Aorta (tissue), 5 donors: Measurements from ENCODE around the gene NKX1-1. TPM values are rescaled to one million over a fixed set of nuclear protein-coding genes. Genes with fewer than 3 reads are reported as not detected.
"Not testable (repeated sequence)": the region's sequence is repeated elsewhere in the genome, so short reads cannot be mapped to it uniquely, and the experiment has no call there.

Experiments
- ATAC-seq: fragments of 200-7000 bp; cut with Tn5 transposase; one replicate; pipeline ENCODE4 v1.9.1; 2022; ENCODE audit warnings: moderate library complexity; ENCODE audit not compliant: low FRiP score
- DNase-seq, 2 donors: peaks; one replicate each; pipeline ENCODE4 v3.0.0-alpha.2; 2020
- H3K27ac ChIP-seq, 2 donors: one replicate each; pipeline ENCODE4 v1.5.1; 2013; ENCODE audit warnings: low read length in 2 of 2, mild to moderate bottlenecking in 2 of 2, moderate library complexity in 2 of 2, control low read depth in 1 of 2, inconsistent platforms in 1 of 2, low read depth in 1 of 2
- H3K27me3 ChIP-seq, 2 donors: one replicate each; pipeline ENCODE4 v1.6.1; 2013; ENCODE audit warnings: control low read depth in 1 of 2, low read length in 1 of 2, mild to moderate bottlenecking in 1 of 2, moderate library complexity in 1 of 2; ENCODE audit not compliant: insufficient read depth in 2 of 2, control insufficient read depth in 1 of 2
- H3K36me3 ChIP-seq, 2 donors: one replicate each; pipeline ENCODE4 v1.6.1; 2013; ENCODE audit warnings: control low read depth in 1 of 2, low read length in 1 of 2, mild to moderate bottlenecking in 1 of 2; ENCODE audit not compliant: insufficient read depth in 2 of 2, control insufficient read depth in 1 of 2
- H3K4me1 ChIP-seq, 2 donors: one replicate each; pipeline ENCODE4 v1.6.1; 2013; ENCODE audit warnings: low read length in 2 of 2, control low read depth in 1 of 2, mild to moderate bottlenecking in 1 of 2, moderate library complexity in 1 of 2; ENCODE audit not compliant: insufficient read depth in 2 of 2, control insufficient read depth in 1 of 2
- H3K4me3 ChIP-seq, 2 donors: one replicate each; pipeline ENCODE4 v1.5.1; 2013; ENCODE audit warnings: low read length in 2 of 2, control low read depth in 1 of 2, mild to moderate bottlenecking in 1 of 2
- H3K9me3 ChIP-seq: one replicate; pipeline ENCODE4 v1.6.1; 2013; ENCODE audit warnings: mild to moderate bottlenecking, low read length; ENCODE audit not compliant: control insufficient read depth
- WGBS, 2 donors: extraction: QIAGEN DNeasy Blood & Tissue Kit; methylation state at CpG; one replicate each; pipeline ENCODE4 v1.1.7; 2013; 5-methylcytosine and 5-hydroxymethylcytosine counted together
- intact Hi-C, 2 donors: fragments of 100-400 bp; cut with DNase I; formaldehyde crosslinking; loops; one replicate each; pipeline versions ENCODE4 v1.14.2 to v1.15.0; 2022
- polyA plus RNA-seq, 2 donors: library from polyadenylated mRNA; stranded (reverse); fragments of 200-250 nt; gene quantifications; one replicate each; pipeline ENCODE4 v1.2.3, GENCODE V29; 2013
- total RNA-seq, 2 donors: library from RNA; stranded (reverse); fragmentation: NEBNext Ultra II Directional; extraction: Animal tissue kit (Norgen Biotek cat#: 25700); gene quantifications; one replicate each; pipeline ENCODE4 v1.2.1, GENCODE V29; 2021
- donor health status: healthy with polysubstance abuse.
- donor health status: Bipolar disorder and iron deficiency.
- donor health status: DM: no; HTN: no; CAD: no.
- donor health status: DM: no; HTN: no; CAD: no.
- donor health status: DM: yes; HTN: yes; CAD: no.

The NKX1-1 gene
- total and polyA plus RNA-seq, 4 donors = not detected

DNA sequence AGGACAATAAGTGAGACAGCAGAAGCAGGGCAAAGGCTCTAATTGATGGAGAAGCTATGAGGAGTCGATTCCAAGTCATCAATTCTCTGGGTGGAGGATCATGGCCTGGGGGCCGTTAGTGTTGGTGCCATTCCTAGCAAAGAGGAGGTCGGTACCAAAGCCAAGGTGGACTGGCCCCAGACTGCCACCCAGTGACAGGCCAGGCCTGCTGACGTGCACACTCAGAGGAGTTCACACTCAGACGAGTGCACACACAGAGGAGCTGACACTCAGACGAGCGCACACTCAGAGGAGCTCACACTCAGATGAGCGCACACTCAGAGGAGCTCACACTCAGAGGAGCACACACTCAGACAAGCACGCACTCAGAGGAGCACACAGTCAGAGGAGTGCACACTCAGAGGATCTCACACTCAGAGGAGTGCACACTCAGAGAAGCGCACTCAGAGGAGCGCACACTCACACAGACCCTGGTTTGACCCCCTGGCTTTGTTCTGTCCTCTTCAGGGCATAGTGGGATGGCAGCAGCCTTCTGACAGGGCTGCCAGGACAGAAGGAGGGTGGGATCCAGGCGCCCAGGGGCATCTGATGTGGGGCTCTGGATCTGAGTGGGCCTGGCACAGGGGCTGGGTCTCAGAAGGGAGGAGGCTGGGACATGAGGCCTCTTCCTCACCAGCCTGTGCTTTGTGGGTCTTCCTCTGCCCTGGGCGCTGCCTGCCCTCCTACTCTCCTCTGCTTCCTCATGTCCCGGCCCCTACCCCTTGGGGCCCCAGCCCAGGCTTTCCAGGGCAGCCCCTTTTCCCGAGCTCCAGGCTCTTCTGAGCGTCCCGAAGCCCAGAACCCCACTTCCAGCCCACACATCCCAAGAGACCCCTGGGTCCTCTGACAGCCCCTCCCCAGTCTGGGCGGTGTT, 41.7 kb upstream of the NKX1-1 start:
- peak; percentile 12 for ATAC-seq
- intact Hi-C loops = no loop called here
- H3K4me1 ChIP-seq = no peaks in the 10 kb centered on the region
- no peaks in the 10 kb centered on the region for H3K36me3 ChIP-seq
- no peak overlapping the region for H3K27ac ChIP-seq
- WGBS, 2 donors = 70 to 76% methylated on average over 18 of the region's 18 CpGs
- H3K9me3 ChIP-seq = no peaks in the 10 kb centered on the region
- DNase-seq = no peak
- H3K4me3 ChIP-seq = no peak overlapping the region
- H3K27me3 ChIP-seq = no peaks in the 10 kb centered on the region

DNA sequence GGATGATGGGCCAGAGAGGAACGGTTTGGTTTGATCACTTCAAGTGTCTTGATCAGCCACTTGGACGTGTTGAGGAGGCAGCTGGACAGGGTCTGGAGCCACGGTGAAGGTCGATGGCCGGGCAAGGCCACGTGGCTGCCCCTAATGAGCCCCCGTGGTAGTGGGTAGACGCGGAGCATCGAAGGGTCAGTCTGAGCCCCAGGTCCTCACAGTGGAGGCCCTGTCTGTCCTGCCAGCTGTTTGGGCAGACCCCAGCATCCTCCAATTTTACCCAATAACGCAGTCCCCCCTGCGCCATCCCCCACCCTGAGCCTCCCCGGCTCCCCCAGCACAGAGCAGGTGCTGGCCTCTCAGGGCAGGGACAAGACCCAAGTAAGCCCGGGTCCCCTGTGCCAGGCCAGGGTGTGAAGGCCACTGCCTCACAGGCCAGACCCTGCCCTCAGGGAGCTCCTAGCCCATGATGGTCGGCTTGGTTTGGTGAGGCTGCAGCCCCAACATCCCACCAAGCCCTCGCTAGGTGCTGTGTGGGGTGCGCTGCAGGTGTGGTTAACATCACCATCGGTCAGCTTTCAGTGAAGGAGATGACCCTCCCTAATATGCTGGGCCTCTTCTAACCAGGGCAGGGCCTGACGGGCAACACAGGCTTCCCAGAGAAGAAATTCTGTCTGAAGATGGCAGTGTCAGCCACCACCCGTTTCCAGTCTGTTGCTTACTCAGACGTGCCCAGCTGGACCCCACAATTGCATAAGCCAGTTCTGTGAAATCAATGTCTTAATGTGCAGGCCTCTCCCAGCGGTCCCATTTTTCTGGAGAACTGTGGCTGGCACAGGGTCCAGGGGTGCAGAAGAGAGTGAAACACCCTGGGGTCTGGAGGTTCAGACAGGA, 40.5 kb upstream of the NKX1-1 start:
- 83 to 85% methylated on average over 22 of the region's 22 CpGs for WGBS, 2 donors
- Histone ChIP-seq H3K4me3 (no peak overlapping the region), H3K27me3 (no peaks in the 10 kb centered on the region), H3K36me3 (no peaks in the 10 kb centered on the region), H3K4me1 (no peaks in the 10 kb centered on the region), H3K9me3 (no peaks in the 10 kb centered on the region), H3K27ac (no peak overlapping the region)
- intact Hi-C loops = no loop called here
- peak; percentile 41 to 54 for DNase-seq
- ATAC-seq = no peak

DNA sequence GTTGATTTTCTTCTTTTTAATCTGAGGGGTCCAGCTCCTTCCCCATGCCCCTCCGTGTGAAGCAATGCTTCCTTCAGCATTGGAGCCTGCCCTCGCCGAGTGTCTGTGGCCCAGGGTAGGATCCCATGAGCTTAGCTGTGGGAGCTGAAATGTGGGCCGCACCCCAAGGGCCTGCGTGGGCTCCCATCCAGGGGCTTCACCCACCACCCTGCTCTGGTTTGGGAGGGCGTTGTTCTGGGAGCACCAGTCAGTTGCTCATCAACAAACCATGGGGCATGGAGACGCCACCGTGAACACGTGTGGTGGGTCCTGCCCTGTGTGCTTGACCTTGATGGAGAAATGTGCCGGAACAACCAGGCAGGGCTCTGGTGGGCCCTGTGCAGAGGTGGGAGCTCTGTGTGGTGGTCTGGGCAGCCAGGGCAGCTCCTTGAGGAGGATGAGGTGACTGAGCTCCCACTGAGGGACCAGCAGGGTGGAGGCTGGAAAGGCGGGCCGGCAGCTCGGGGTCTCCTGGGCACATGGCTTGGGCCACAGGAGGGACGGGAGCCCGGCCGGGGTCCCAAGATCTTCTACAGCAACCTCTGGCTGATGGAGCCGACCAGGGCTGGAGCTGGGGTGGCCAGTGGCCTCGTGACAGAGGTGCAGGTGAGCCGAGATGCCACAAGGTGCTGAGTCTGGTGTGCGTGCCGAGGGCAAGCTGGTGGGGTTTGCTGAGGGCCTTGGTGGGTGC, 39.6 kb upstream of the NKX1-1 start:
- no peak overlapping the region for H3K27ac ChIP-seq
- WGBS, 2 donors = 87 to 89% methylated on average over 21 of the region's 21 CpGs
- H3K36me3 ChIP-seq = no peaks in the 10 kb centered on the region
- intact Hi-C loops = no loop called here
- ATAC-seq (no peak), DNase-seq (peak in 1 of 2 donors; percentile 65)
- H3K9me3 ChIP-seq = no peaks in the 10 kb centered on the region
- no peaks in the 10 kb centered on the region for H3K4me1 ChIP-seq
- H3K27me3 ChIP-seq = no peaks in the 10 kb centered on the region
- H3K4me3 ChIP-seq = no peak overlapping the region

DNA sequence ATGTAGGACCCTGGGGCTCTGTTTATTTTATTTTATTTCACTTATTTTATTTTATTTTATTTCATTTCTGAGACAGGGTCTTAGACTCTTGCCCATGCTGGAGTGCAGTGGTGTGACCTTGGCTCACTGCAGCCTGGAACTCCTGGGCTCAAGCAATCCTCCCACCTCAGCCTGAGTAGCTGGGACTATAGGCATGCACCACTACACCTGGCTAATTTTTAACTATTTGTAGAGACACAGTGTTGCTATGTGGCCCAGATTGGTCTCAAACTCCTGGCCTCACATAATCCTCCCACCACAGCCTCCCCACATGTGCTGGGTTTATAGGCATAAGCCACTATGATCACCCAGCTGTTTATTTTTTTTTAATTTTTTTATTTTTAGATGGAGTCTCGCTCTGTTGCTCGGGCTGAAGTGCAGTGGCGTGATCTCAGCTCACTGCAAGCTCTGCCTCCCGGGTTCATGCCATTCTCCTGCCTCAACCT, 37.5 kb upstream of the NKX1-1 start:
- H3K27me3 ChIP-seq, H3K27ac ChIP-seq, H3K4me1 ChIP-seq, H3K4me3 ChIP-seq, intact Hi-C loops, ATAC-seq, H3K36me3 ChIP-seq, H3K9me3 ChIP-seq, DNase-seq: not testable (repeated sequence)
- WGBS, 2 donors = 66 to 74% methylated on average over 4 of the region's 4 CpGs

DNA sequence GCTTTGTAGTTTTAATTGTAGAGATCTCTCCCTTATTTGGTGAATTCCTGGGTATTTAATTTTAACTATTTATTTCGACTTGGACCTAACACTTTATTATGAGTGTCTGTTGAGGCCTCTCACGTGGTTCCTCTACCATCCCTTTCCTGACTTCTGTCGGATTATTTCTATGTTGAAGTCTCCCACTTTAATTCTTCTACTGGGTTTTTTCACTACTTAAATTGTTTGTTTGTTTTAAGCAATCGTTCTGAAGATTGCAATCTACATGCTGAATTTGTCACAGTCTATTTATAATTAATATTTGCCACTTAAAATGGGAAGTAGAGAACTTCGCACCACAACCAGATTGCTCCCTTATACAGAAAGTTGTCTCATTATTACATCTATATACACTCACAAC, 20.8 kb upstream of the NKX1-1 start:
- DNase-seq = no peak
- Histone ChIP-seq H3K27me3 (no peaks in the 10 kb centered on the region), H3K27ac (no peak overlapping the region), H3K4me1 (no peaks in the 10 kb centered on the region), H3K9me3 (no peaks in the 10 kb centered on the region), H3K4me3 (no peak overlapping the region), H3K36me3 (no peaks in the 10 kb centered on the region)
- WGBS, 2 donors = 62 to 69% methylated on average over 5 of the region's 5 CpGs
- ATAC-seq = no peak
- intact Hi-C loops = no loop called here

DNA sequence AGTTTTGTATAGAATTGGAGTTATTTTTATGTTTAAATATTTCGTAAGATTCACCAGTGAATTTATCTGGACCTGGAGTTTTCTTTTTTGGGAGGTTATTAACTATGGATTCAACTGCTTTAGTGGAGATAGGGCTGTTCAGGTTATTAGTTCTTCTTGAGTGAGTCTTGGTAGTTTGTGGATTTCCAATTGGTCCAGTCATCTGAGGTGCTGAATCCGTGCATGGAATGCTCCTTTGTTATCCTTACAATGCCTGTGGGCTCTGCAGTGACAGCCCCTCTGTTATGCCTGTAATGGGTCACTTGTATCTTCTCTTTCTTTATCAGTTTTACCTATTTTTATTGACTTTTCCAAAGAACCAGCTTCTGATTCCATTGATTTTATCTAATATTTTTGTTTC, 15.4 kb upstream of the NKX1-1 start:
- Histone ChIP-seq H3K27ac (no peak overlapping the region), H3K27me3 (no peaks in the 10 kb centered on the region), H3K4me1 (no peaks in the 10 kb centered on the region), H3K4me3 (no peak overlapping the region), H3K9me3 (no peaks in the 10 kb centered on the region), H3K36me3 (no peaks in the 10 kb centered on the region)
- intact Hi-C loops = no loop called here
- no peak for ATAC-seq
- peak in 1 of 2 donors; percentile 3 for DNase-seq
- WGBS, 2 donors = 30 to 38% methylated on average over 2 of the region's 2 CpGs

DNA sequence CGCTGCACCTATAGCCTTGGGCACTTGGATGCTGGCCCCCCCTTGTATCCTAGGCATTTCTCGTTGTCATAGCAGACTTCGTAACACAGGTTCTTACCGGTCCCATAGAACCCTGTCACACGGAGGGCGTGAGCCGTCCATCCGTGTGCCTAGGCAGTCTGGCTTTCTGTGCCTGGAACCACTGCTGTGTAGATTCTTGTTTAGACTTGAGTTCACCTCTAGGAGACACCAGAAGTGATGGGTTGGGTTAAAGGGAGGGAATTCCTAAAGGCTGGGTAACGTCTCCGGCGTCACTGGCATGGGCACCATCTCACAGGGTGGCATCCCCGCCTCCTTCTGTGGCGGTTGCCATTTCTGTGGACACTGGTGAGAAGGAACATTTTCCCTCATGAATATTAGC, 13.5 kb upstream of the NKX1-1 start:
- no peak for ATAC-seq
- Histone ChIP-seq H3K27ac (no peak overlapping the region), H3K9me3 (no peaks in the 10 kb centered on the region), H3K27me3 (no peaks in the 10 kb centered on the region), H3K36me3 (no peaks in the 10 kb centered on the region), H3K4me3 (no peak overlapping the region), H3K4me1 (no peaks in the 10 kb centered on the region)
- peak in 1 of 2 donors; percentile 28 for DNase-seq
- WGBS, 2 donors = 89 to 91% methylated on average over 13 of the region's 13 CpGs
- intact Hi-C loops = no loop called here

DNA sequence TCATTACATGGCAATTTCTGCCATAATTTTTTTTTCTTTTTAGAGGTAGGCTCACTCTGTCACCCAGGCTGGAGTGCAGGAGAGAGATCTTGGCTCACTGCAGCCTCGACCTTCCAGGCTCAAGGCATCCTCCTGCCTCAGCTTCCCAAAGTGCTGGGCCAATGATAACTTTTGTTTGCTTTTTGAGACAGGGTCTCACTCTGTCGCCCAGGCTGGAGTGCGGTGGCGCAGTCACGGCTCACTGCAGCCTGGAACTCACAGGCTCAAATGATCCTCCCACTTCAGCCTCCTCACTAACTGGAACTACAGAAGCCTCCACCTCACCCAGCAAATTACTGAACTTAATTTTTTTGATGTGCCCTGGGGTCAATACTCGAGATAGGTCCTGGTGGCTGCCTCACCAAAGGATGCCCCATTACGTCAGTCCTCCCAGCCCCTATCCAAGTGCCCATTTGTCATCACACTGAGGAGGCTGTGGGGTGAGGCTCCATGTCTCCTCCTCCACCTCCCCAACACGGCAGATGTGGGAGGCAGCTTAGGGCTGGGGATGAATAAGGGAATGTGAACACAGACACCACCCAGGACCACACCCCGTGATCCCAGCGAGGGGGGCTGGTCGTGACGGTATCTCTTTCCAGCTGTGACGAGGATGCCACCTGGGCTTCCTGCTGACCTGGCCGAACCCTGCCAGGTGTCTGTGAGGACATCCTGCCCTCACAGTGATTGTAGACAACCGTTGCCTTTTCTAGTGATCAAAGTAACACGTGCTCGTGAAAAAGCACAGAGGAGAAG, 12.4 kb upstream of the NKX1-1 start:
- ATAC-seq (no peak), DNase-seq (peak in 1 of 2 donors; percentile 61)
- Histone ChIP-seq H3K4me3 (no peak overlapping the region), H3K4me1 (no peaks in the 10 kb centered on the region), H3K27me3 (no peaks in the 10 kb centered on the region), H3K36me3 (no peaks in the 10 kb centered on the region), H3K27ac (no peak overlapping the region), H3K9me3 (no peaks in the 10 kb centered on the region)
- intact Hi-C loops = no loop called here
- WGBS, 2 donors = 64 to 69% methylated on average over 17 of the region's 17 CpGs
